Measurements from ENCODE around the gene USP34. TPM values are rescaled to one million over a fixed set of nuclear protein-coding genes. Genes with fewer than 3 reads are reported as not detected.

Gene USP34
- total RNA-seq, 1 donor from 2014 or later, result 108 TPM

DNA sequence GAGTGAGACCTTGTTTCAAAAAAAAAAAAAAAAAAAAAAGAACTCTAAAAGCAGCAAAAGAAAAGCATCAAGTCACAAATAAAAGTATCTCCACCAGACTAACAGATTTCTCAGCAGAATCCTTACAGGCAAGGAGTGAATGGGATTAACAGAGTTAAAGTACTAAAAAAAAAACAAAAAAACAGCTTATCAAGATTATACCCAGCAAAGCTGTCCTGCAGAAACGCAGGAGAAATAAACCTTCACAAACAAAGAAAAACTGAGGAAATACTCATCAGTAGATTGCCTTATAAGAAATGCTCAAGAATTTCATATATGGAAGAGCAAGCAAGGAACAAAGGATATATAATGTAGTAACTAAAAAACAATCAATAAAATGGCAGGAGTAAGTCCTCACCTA is 35.6 kb downstream of the USP34 start:
- Histone ChIP-seq H3K36me3 (no peaks in the 10 kb centered on the region), H3K4me3 (no peak overlapping the region), H3K27ac (no peak overlapping the region), H3K9me3 (no peaks in the 10 kb centered on the region), H3K4me1 (peaks cover 46% of the 10 kb centered on the region), H3K27me3 (ENCODE audit: low read depth) (no peaks in the 10 kb centered on the region)
- DNase-seq (no peak), ATAC-seq (no peak)
- TF ChIP-seq, protein P1, sequence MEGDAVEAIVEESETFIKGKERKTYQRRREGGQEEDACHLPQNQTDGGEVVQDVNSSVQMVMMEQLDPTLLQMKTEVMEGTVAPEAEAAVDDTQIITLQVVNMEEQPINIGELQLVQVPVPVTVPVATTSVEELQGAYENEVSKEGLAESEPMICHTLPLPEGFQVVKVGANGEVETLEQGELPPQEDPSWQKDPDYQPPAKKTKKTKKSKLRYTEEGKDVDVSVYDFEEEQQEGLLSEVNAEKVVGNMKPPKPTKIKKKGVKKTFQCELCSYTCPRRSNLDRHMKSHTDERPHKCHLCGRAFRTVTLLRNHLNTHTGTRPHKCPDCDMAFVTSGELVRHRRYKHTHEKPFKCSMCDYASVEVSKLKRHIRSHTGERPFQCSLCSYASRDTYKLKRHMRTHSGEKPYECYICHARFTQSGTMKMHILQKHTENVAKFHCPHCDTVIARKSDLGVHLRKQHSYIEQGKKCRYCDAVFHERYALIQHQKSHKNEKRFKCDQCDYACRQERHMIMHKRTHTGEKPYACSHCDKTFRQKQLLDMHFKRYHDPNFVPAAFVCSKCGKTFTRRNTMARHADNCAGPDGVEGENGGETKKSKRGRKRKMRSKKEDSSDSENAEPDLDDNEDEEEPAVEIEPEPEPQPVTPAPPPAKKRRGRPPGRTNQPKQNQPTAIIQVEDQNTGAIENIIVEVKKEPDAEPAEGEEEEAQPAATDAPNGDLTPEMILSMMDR (IDR thresholded peaks at IDR 0.05), result no peak
- intact Hi-C loops (cut with DNase I), result no loop called here

DNA sequence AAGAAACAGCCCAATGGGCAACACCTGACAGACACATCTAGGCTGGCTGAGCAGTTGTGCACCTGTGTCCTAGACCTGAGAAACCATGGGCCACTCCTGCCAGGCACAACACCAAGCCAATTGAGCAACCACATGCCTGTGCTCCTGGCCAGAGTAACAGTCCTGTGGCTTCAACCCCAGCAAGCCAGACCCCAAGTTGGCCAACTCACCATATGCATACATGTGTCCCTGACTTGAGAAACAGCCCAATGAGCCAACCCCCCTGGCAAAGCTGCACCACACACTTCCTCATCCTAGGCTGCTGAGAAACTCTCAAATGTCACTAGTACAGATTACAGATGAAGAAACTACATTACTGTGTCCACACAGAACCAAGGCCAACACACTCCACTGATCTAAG is 36.6 kb downstream of the USP34 start:
- Histone ChIP-seq H3K4me3 (no peak overlapping the region), H3K9me3 (no peaks in the 10 kb centered on the region), H3K36me3 (no peaks in the 10 kb centered on the region), H3K27ac (no peak overlapping the region), H3K4me1 (peaks cover 36% of the 10 kb centered on the region), H3K27me3 (ENCODE audit: low read depth) (no peaks in the 10 kb centered on the region)
- ATAC-seq (peak; percentile 52 to 77), DNase-seq (peak; percentile 75)
- TF ChIP-seq, protein P1 (IDR thresholded peaks at IDR 0.05), result no peak
- intact Hi-C loops (cut with DNase I), result no loop called here

DNA sequence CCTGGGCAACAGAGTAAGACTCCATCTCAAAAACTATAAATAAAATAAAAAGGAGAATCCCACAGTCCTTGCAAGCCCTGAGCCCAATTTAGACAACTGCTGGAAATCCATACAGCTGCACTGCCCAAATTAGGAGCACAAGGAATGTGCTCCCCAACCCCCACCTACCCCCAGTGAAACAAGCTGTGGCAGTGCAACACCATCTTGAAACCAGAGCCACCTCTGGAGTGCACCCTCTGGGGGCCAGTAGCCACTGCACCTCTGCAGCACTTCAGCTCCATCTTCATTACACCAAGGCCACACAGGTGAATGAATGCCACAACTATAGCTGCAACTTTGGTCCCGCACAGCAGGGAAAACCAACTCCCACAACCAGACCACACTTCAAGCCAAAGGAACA is 37.3 kb downstream of the USP34 start:
- Histone ChIP-seq H3K27me3 (ENCODE audit: low read depth) (no peaks in the 10 kb centered on the region), H3K36me3 (no peaks in the 10 kb centered on the region), H3K4me3 (no peak overlapping the region), H3K9me3 (no peaks in the 10 kb centered on the region), H3K27ac (no peak overlapping the region), H3K4me1 (peaks cover 34% of the 10 kb centered on the region)
- DNase-seq, result no peak
- intact Hi-C loops (cut with DNase I), result no loop called here
- TF ChIP-seq, protein P1 (IDR thresholded peaks at IDR 0.05), result no peak
- no peak for ATAC-seq

DNA sequence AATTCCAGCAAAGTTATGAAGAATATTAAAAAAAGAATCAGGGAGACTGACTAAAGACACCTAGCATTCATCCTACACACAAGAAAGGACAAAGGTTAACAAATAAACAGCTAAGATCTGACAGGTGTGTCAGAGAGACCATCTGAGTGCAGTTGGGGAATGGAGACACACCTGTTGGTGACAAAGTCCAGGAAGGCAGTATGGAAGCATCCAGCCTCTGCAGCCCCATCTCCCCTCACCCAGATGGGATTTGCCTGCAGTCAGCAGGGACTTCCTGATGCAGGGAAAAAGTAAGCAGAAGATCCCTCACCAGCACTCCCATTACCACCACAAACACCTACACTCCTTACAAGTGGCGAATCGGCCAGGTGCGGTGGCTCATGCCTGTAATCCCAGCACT is 37.9 kb downstream of the USP34 start:
- TF ChIP-seq, protein P1 (IDR thresholded peaks at IDR 0.05), result no peak
- DNase-seq (no peak), ATAC-seq (no peak)
- no peaks in the 10 kb centered on the region for H3K27me3 ChIP-seq (ENCODE audit: low read depth)
- H3K27ac ChIP-seq, result no peak overlapping the region
- H3K36me3 ChIP-seq, result no peaks in the 10 kb centered on the region
- peaks cover 40% of the 10 kb centered on the region for H3K4me1 ChIP-seq
- intact Hi-C loops (cut with DNase I), result no loop called here
- H3K4me3 ChIP-seq, result no peak overlapping the region
- no peaks in the 10 kb centered on the region for H3K9me3 ChIP-seq

DNA sequence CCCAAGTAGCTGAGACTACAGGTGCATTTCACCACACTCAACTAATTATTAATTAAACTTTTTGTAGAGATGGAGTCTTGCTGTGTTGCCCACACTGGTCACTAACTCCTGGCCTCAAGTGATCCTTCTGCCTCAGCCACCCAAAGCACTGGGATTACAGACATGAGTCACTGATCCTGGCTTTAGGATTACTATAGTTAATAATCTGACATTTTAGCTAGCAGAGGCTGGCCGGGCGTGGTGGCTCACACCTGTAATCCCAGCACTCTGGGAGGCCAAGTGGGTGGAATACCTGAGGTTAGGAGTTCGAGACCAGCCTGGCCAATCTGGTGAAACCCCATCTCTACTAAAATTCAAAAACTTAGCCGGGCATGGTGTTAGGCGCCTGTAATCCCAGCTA is 39.5 kb downstream of the USP34 start:
- H3K4me3 ChIP-seq, result no peak overlapping the region
- ATAC-seq (no peak), DNase-seq (no peak)
- intact Hi-C loops (cut with DNase I), result no loop called here
- H3K27ac ChIP-seq, result no peak overlapping the region
- no peaks in the 10 kb centered on the region for H3K36me3 ChIP-seq
- H3K9me3 ChIP-seq, result no peaks in the 10 kb centered on the region
- TF ChIP-seq, protein P1 (IDR thresholded peaks at IDR 0.05), result no peak
- no peaks in the 10 kb centered on the region for H3K27me3 ChIP-seq (ENCODE audit: low read depth)
- H3K4me1 ChIP-seq, result peaks cover 40% of the 10 kb centered on the region

Data from lower lobe of right lung (tissue), 2 donors.